ENCODE measurements around the gene ROPN1B. TPM values are rescaled to one million over a fixed set of nuclear protein-coding genes. Genes with fewer than 3 reads are reported as not detected.

The ROPN1B gene
- total RNA-seq, 1 experiment from 2014 or later: 2.2 TPM

- TF ChIP-seq ZFX (IDR thresholded peaks at IDR 0.05): no peak
Observed at GRCh38 chr3:126028096-126028495, 59.1 kb downstream of the ROPN1B start (continued).

- Histone ChIP-seq H3K9ac (ENCODE audit: low read length) (no peak overlapping the region), H3K36me3 (ENCODE audit: control insufficient read depth in 1 of 2, insufficient read depth in 2 of 2, low read length in 2 of 2) (0 out of 4 replicates have a peak, but pooled peaks cover 0 to 5% of the 10 kb centered on the region in 2 experiments), H2AFZ (ENCODE audit: low read depth, low read length, poor library complexity, severe bottlenecking) (no peak overlapping the region), H3K4me2 (ENCODE audit: low read length) (no peak overlapping the region), H3K79me2 (ENCODE audit: insufficient read depth, low read length) (no peaks in the 10 kb centered on the region), H3K4me3 (replicated peaks in 1 of 2; ENCODE audit: low read depth in 1 of 2, low read length in 2 of 2) (no peak overlapping the region), H3K9me2 (ENCODE audit: insufficient read depth) (no peaks in the 10 kb centered on the region), H3K27ac (ENCODE audit: low read depth, low read length) (no peak overlapping the region), H3K9me3 (ENCODE audit: control insufficient read depth in 1 of 2, insufficient read depth in 1 of 2, low read depth in 1 of 2, low read length in 2 of 2) (peaks cover 7 to 11% of the 10 kb centered on the region in 2 experiments; a peak in 2 of 4 replicates), H4K20me1 (ENCODE audit: insufficient read depth) (no peaks in the 10 kb centered on the region), H3K4me1 (ENCODE audit: control insufficient read depth in 1 of 2, insufficient read depth in 2 of 2, low read length in 2 of 2) (no peaks in the 10 kb centered on the region), H3K27me3 (ENCODE audit: insufficient read depth, low read length) (no peaks in the 10 kb centered on the region)
- RAD21 ChIA-PET (ENCODE audit: low non-redundant PET in 1 of 2, low total read pairs in 2 of 2, uncharacterized antibody in 2 of 2, unreplicated experiment in 2 of 2): no interaction called here
- POLR2A ChIA-PET: no interaction called here
- no peak for DNase-seq (ENCODE audit: low read depth, low spot score)
- CTCF ChIA-PET: no interaction called here
- ATAC-seq: no peak
- intact Hi-C loops (cut with micrococcal nuclease): no loop called here
- no TSS peak for BruUV-seq (replicated peaks)
- TF ChIP-seq EGR1 (IDR thresholded peaks at IDR 0.05; ENCODE audit: low read depth) (no peak), YY1 (IDR thresholded peaks at IDR 0.05; ENCODE audit: extremely low read depth, insufficient replicate concordance, low read depth, low read length) (no peak), ZBTB33 (IDR thresholded peaks at IDR 0.05; ENCODE audit: extremely low read depth, insufficient replicate concordance, low read length) (no peak), EZH2 (IDR thresholded peaks at IDR 0.05) (no peak), SP1 (IDR thresholded peaks at IDR 0.05; ENCODE audit: low read depth) (no peak), CEBPB (IDR thresholded peaks at IDR 0.05; ENCODE audit: low read depth) (no peak), ZNF274 (IDR thresholded peaks at IDR 0.05; ENCODE audit: low read depth, low read length) (no peak), SIN3A (IDR thresholded peaks at IDR 0.05; ENCODE audit: low read depth) (no peak), RAD21 (IDR thresholded peaks at IDR 0.05; ENCODE audit: low read depth) (no peak), TCF7L2 (IDR thresholded peaks at IDR 0.05; ENCODE audit: borderline replicate concordance, extremely low read depth, insufficient read depth, insufficient read length) (no peak), ATF3 (IDR thresholded peaks at IDR 0.05) (no peak), JUND (IDR thresholded peaks at IDR 0.05) (no peak), ZFX (IDR thresholded peaks at IDR 0.05) (no peak), MAX (IDR thresholded peaks at IDR 0.05) (no peak), SRF (IDR thresholded peaks at IDR 0.05; ENCODE audit: low read depth) (no peak), POLR2AphosphoS5 (IDR thresholded peaks at IDR 0.05; ENCODE audit: low read depth, low read length) (no peak), FOSL1 (IDR thresholded peaks at IDR 0.05; ENCODE audit: low read depth) (no peak), REST (IDR thresholded peaks at IDR 0.05; ENCODE audit: low read depth) (no peak), CBX3 (IDR thresholded peaks at IDR 0.05; ENCODE audit: low read depth) (no peak), EZH2phosphoT487 (IDR thresholded peaks at IDR 0.05; ENCODE audit: borderline replicate concordance) (no peak)
Observed at GRCh38 chr3:126029241-126029640, 60.3 kb downstream of the ROPN1B start.
